Measurements from ENCODE around the gene ACLY. TPM values are rescaled to one million over a fixed set of nuclear protein-coding genes. Genes with fewer than 3 reads are reported as not detected.

ACLY gene
- 173 and 212 TPM in 2 replicates for total RNA-seq (2014; rRNA removed; shearing (Covaris generic); ENCODE audit: low replicate concordance)

DNA sequence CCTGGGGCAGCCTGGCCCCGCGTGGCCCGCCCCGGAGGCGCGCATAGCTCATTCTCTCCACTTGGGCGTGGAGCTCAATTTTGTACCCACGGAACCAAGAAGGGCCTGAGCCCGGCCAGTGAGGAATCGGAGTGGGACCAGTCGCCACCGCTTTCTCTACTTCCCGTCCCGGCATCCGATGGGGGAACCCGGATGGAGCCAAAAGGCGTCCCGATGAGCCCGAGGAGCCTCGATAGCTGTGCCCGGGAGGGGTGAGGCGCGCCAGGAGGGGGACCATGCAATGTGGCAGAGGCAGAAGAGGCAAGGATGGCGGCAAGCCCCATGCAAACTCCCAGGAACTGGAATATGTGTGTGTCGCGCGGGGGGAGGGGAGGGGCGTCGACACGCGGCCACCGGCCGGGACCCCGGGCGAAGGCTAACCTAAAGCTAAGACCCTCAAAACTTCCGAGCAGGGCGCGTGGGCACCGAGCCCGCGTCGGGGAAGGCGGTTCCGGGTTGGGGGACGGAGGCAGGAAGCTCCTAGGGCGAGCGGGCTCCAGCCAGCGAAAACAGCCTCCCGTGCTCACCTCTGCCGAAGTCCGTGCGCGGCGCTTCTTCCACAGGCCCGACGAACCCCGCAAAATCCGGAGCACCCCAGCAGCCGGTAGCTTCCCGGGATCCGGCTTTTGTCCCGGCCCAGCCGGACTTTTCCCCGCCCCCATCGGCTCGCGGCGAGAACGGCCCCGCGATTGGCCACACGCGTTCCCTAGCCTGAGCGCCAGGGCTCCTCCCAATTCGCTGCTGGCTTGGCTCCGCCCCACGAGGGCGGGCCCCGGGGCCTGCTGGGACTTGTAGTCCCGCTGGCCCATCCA is at the start of gene ACLY:
Gene ACLY (minus strand): TSS at position 638 of the 851 bp plus-strand sequence. CDS start 5,078 bp downstream, outside the sequence.
- H3K9ac ChIP-seq (ENCODE audit: low read length), result peak within 1 kb of the TSS; percentile 100
- H3K4me3 ChIP-seq (ENCODE audit: low read length), result peak within 1 kb of the TSS; percentile 99
- peaks cover 9% of the 10 kb centered on the region; the same call in 1 of the 2 replicates for H3K36me3 ChIP-seq (ENCODE audit: insufficient read depth, low read length)
- peak within 1 kb of the TSS; percentile 85 for H2AFZ ChIP-seq (ENCODE audit: low read length)
- DNase-seq, result peak; percentile 99
- no peaks in the 10 kb centered on the region for H3K9me2 ChIP-seq (replicated peaks; ENCODE audit: insufficient read depth, low read length)
- H3K9me3 ChIP-seq (ENCODE audit: low read length), result no peaks in the 10 kb centered on the region
- peaks cover 46% of the 10 kb centered on the region for H4K20me1 ChIP-seq (ENCODE audit: insufficient read depth, low read depth, low read length)
- H3K27me3 ChIP-seq (ENCODE audit: low read length), result no peaks in the 10 kb centered on the region
- peaks cover 53% of the 10 kb centered on the region for H3K79me2 ChIP-seq (ENCODE audit: low read length)
- peak within 1 kb of the TSS; percentile 90 for H3K4me2 ChIP-seq (ENCODE audit: low read depth, low read length, poor library complexity, severe bottlenecking)
- H3K27ac ChIP-seq (ENCODE audit: low read length), result peak within 1 kb of the TSS; percentile 85
- H3K4me1 ChIP-seq (ENCODE audit: low read length), result peaks cover 53% of the 10 kb centered on the region

DNA sequence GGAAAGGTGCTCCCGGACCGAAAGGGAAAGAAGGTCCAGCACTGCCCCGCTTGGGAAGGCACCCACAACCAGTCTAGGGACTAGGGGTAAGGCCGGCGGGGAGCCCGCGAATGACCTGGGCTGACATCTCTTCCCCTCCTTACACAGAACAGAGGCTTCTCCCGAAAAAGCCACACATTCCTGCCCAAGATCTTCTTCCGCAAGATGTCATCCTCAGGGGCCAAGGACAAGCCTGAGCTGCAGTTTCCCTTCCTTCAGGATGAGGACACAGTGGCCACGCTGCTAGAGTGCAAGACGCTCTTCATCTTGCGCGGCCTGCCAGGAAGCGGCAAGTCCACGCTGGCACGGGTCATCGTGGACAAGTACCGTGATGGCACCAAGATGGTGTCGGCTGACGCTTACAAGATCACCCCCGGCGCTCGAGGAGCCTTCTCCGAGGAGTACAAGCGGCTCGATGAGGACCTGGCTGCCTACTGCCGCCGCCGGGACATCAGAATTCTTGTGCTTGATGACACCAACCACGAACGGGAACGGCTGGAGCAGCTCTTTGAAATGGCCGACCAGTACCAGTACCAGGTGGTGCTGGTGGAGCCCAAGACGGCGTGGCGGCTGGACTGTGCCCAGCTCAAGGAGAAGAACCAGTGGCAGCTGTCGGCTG is 49.3 kb upstream of the ACLY start:
- H3K9ac ChIP-seq (ENCODE audit: low read length), result peak overlapping the region; percentile 95
- peak overlapping the region; percentile 90; the same call in 1 of the 2 replicates for H3K27ac ChIP-seq (ENCODE audit: low read length)
- peak; percentile 39 for DNase-seq
- peaks cover 48% of the 10 kb centered on the region for H3K79me2 ChIP-seq (ENCODE audit: low read length)
- peak overlapping the region; percentile 98 for H3K4me2 ChIP-seq (ENCODE audit: low read depth, low read length, poor library complexity, severe bottlenecking)
- H2AFZ ChIP-seq (ENCODE audit: low read length), result no peak overlapping the region
- H3K27me3 ChIP-seq (ENCODE audit: low read length), result no peaks in the 10 kb centered on the region
- peaks cover 34% of the 10 kb centered on the region for H3K4me1 ChIP-seq (ENCODE audit: low read length)
- H3K4me3 ChIP-seq (ENCODE audit: low read length), result peak overlapping the region; percentile 96
- peaks cover 39% of the 10 kb centered on the region for H4K20me1 ChIP-seq (ENCODE audit: insufficient read depth, low read depth, low read length)
- H3K9me2 ChIP-seq (replicated peaks; ENCODE audit: insufficient read depth, low read length), result no peaks in the 10 kb centered on the region
- no peaks in the 10 kb centered on the region for H3K9me3 ChIP-seq (ENCODE audit: low read length)
- peaks cover 30% of the 10 kb centered on the region for H3K36me3 ChIP-seq (ENCODE audit: insufficient read depth, low read length)

DNA sequence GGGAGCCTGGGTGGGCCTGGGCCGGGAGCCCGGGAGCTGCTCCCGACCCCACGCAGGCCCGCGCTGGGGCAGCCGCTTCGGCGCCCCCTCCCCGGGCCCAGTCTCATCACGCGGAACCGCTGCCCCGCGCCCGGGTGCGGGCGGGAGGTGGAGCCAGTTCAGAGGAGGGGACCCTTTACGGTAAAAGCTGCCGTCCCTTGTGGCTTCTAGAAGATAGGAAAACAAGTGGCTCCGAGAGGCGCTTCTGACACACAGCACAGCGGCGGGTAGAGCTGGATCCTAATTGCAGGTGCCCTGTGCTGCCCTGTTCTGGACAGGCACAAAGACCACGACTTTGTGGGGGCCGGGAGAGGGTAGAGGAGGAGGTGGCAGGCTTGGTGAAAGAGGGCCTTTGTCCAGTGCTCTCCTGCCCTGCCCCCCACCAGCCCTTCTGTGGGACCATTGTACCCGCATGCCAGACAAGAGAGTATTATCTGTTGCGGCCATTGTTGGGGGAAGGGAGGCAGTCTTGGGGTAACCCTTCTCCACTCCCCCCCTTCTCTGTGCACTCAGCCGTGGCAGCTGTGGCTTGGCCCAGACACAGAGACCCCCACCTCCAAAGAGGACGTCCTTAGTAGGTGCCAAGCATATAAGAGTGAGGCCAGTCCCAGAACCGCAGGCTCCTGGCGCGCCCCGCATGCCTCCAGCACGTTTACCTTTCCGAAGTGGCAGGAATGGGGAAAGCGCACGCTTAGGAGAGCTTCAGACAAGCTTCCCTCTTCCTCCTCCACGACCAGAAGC is 48.6 kb upstream of the ACLY start:
- Histone ChIP-seq H3K9ac (ENCODE audit: low read length) (peak overlapping the region; percentile 95), H3K4me2 (ENCODE audit: low read depth, low read length, poor library complexity, severe bottlenecking) (peak overlapping the region; percentile 98), H3K9me2 (replicated peaks; ENCODE audit: insufficient read depth, low read length) (no peaks in the 10 kb centered on the region), H3K9me3 (ENCODE audit: low read length) (no peaks in the 10 kb centered on the region), H2AFZ (ENCODE audit: low read length) (peak overlapping the region; percentile 69; the same call in 1 of the 2 replicates), H4K20me1 (ENCODE audit: insufficient read depth, low read depth, low read length) (peaks cover 33% of the 10 kb centered on the region), H3K27me3 (ENCODE audit: low read length) (no peaks in the 10 kb centered on the region), H3K79me2 (ENCODE audit: low read length) (peaks cover 43% of the 10 kb centered on the region), H3K4me1 (ENCODE audit: low read length) (peaks cover 27% of the 10 kb centered on the region), H3K27ac (ENCODE audit: low read length) (peak overlapping the region; percentile 90), H3K36me3 (ENCODE audit: insufficient read depth, low read length) (peaks cover 25% of the 10 kb centered on the region), H3K4me3 (ENCODE audit: low read length) (peak overlapping the region; percentile 96)
- no peak for DNase-seq

DNA sequence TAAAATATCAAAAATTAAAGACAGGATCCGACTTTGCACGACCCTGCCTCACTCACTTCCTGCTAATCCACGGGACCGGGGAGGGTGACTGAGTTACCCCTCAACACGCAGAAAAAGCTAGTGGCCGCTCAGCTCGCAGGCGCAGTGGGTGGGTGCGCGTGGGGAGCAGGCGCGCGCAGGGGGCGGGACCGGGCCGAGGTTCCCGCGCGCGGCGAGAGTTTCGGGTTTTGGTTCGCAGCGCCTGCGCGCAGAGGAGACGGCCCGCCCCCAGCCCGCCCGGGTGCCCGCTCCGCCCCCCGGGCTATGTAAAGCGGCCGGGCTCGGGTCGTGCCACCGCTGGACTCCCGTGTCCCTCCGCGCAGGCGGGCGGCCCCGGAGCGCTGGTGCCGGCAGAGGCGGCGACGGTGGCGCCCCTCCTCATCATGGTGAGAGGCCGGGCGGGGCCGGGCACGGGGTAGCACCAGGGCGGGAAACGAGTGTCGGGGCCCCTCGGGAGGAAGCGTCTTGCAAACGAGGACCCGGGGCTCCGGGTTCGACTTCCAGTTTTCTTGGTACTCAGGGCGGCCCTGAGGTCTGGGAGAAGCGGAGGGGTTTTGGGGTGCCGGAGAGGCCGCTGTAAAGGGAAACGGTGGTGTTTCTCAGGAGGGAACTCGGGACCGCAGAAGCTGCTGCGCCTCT is 47.9 kb upstream of the ACLY start, which contains the start of gene CNP:
Gene CNP (plus strand): TSS at position 333 of the 678 bp plus-strand sequence. CDS start 90 bp downstream, at position 423.
- peak within 1 kb of the TSS; percentile 90 for H3K27ac ChIP-seq (ENCODE audit: low read length)
- H3K9me3 ChIP-seq (ENCODE audit: low read length), result no peaks in the 10 kb centered on the region
- peak within 1 kb of the TSS; percentile 98 for H3K4me2 ChIP-seq (ENCODE audit: low read depth, low read length, poor library complexity, severe bottlenecking)
- H2AFZ ChIP-seq (ENCODE audit: low read length), result peak within 1 kb of the TSS; percentile 69
- peaks cover 21% of the 10 kb centered on the region for H3K36me3 ChIP-seq (ENCODE audit: insufficient read depth, low read length)
- H3K9ac ChIP-seq (ENCODE audit: low read length), result peak within 1 kb of the TSS; percentile 95
- peaks cover 25% of the 10 kb centered on the region for H3K4me1 ChIP-seq (ENCODE audit: low read length)
- H3K4me3 ChIP-seq (ENCODE audit: low read length), result peak within 1 kb of the TSS; percentile 96
- no peaks in the 10 kb centered on the region for H3K27me3 ChIP-seq (ENCODE audit: low read length)
- H3K79me2 ChIP-seq (ENCODE audit: low read length), result peaks cover 37% of the 10 kb centered on the region
- peak; percentile 97 for DNase-seq
- H4K20me1 ChIP-seq (ENCODE audit: insufficient read depth, low read depth, low read length), result peaks cover 27% of the 10 kb centered on the region
- H3K9me2 ChIP-seq (replicated peaks; ENCODE audit: insufficient read depth, low read length), result no peaks in the 10 kb centered on the region

DNA sequence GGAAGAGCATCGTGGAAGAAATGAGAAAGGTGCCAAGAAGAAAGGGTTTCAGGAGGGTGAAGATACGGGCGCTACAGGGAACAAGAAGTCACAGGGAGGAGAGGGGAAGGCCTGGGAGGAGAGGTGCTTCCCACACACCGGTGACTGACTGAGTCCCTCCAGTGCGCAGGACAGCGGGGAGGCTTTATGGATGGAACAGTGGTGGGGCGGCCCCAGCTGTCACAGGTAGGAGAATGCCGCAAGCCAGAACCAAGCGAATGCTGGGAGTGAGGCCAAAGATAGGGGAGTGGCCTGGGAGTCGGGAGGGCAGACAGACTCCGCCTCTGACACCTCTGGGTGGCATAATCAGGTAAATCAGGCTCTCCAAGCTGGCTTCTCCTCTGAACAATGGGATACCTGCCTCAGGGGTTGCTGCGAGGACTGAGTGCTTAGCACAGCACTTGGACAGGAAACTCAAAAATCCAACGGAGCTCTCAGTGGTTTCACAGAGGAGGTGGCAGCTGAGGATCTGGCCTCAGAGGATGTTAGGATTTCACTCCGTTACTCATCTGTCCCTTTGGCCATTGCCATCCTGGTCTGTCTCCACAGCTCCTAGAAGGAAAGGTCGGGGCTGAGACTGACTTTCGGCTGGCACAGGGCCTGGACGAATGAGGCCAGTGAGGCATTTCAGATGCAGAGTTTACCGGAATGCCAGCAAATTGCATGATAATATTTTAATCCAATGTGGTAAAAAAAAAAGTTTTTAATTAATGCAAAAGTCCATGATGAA is 47.1 kb upstream of the ACLY start:
- H2AFZ ChIP-seq (ENCODE audit: low read length), result peak overlapping the region; percentile 58
- H3K27ac ChIP-seq (ENCODE audit: low read length), result peak overlapping the region; percentile 68
- no peaks in the 10 kb centered on the region for H3K9me3 ChIP-seq (ENCODE audit: low read length)
- no peaks in the 10 kb centered on the region for H3K27me3 ChIP-seq (ENCODE audit: low read length)
- peak overlapping the region; percentile 95 for H3K9ac ChIP-seq (ENCODE audit: low read length)
- peaks cover 23% of the 10 kb centered on the region for H4K20me1 ChIP-seq (ENCODE audit: insufficient read depth, low read depth, low read length)
- peak overlapping the region; percentile 96 for H3K4me3 ChIP-seq (ENCODE audit: low read length)
- H3K36me3 ChIP-seq (ENCODE audit: insufficient read depth, low read length), result peaks cover 17% of the 10 kb centered on the region
- peak; percentile 82 for DNase-seq
- H3K79me2 ChIP-seq (ENCODE audit: low read length), result peaks cover 33% of the 10 kb centered on the region
- no peaks in the 10 kb centered on the region for H3K9me2 ChIP-seq (replicated peaks; ENCODE audit: insufficient read depth, low read length)
- H3K4me1 ChIP-seq (ENCODE audit: low read length), result peaks cover 25% of the 10 kb centered on the region
- peak overlapping the region; percentile 98 for H3K4me2 ChIP-seq (ENCODE audit: low read depth, low read length, poor library complexity, severe bottlenecking)

DNA sequence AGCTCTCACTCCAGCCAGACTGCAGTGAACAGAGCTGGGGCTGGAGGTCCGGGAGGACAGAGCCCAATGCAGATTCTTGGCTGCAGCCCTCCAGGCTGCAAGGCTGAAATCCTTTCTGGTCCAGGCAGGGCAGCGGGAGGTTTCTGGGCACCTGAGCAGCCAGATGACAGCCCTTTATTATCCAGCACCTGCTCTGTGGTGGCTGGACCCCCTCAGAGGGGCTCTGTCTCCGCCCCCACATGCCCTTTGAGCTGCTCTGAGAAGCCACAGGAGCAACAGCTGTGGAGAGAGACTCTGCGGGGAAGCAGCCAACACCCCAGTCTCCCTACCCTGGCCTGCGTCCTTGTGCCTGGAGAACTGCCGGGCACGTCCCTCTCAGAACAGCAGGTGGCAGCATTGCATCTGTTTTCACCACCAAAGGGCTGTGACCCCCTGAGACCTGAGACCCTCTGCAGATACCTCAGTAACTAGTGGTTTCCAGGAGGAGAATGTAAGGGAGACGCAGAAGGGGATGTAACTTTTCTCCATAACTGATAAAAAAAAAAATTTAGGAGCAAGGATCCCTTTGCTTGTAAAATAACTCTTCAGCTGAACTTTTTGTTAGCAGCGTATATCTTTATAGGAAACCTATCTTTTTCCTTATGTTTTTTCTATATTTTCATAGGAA is 44.1 kb upstream of the ACLY start:
- H3K27me3 ChIP-seq (ENCODE audit: low read length), result no peaks in the 10 kb centered on the region
- H3K4me2 ChIP-seq (ENCODE audit: low read depth, low read length, poor library complexity, severe bottlenecking), result no peak overlapping the region
- peaks cover 7% of the 10 kb centered on the region for H4K20me1 ChIP-seq (ENCODE audit: insufficient read depth, low read depth, low read length)
- H3K9me3 ChIP-seq (ENCODE audit: low read length), result no peaks in the 10 kb centered on the region
- H3K36me3 ChIP-seq (ENCODE audit: insufficient read depth, low read length), result peaks cover 2% of the 10 kb centered on the region
- no peak overlapping the region for H2AFZ ChIP-seq (ENCODE audit: low read length)
- DNase-seq, result peak; percentile 88
- H3K27ac ChIP-seq (ENCODE audit: low read length), result no peak overlapping the region
- H3K79me2 ChIP-seq (ENCODE audit: low read length), result peaks cover 12% of the 10 kb centered on the region
- no peak overlapping the region for H3K9ac ChIP-seq (ENCODE audit: low read length)
- no peaks in the 10 kb centered on the region for H3K9me2 ChIP-seq (replicated peaks; ENCODE audit: insufficient read depth, low read length)
- no peak overlapping the region for H3K4me3 ChIP-seq (ENCODE audit: low read length)
- H3K4me1 ChIP-seq (ENCODE audit: low read length), result peaks cover 18% of the 10 kb centered on the region

DNA sequence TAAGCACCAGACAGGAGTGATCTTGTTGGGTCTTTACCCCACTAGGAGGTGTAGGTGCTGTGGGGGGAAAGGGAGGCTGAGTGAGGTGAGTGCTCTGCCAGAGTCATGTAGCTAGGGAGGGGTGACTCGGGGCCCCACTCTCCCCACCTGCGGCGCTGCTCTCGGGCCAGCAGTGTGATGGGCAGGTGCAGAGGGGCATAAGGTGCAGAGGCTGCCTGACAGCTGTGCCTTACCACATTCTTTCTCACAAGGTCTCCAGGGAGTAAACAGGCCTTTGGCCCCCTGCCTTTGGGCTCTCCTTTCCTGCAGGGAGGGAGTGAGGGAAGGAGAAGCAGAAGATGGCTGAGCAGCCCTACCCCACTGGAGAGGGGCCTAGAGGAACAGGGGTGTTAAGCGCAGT is 43.4 kb upstream of the ACLY start:
- Histone ChIP-seq H3K4me3 (ENCODE audit: low read length) (no peak overlapping the region), H3K27me3 (ENCODE audit: low read length) (no peaks in the 10 kb centered on the region), H3K4me1 (ENCODE audit: low read length) (peaks cover 13% of the 10 kb centered on the region), H4K20me1 (ENCODE audit: insufficient read depth, low read depth, low read length) (no peaks in the 10 kb centered on the region), H3K36me3 (ENCODE audit: insufficient read depth, low read length) (no peaks in the 10 kb centered on the region), H3K9me2 (replicated peaks; ENCODE audit: insufficient read depth, low read length) (no peaks in the 10 kb centered on the region), H3K79me2 (ENCODE audit: low read length) (peaks cover 4% of the 10 kb centered on the region), H2AFZ (ENCODE audit: low read length) (no peak overlapping the region), H3K9ac (ENCODE audit: low read length) (no peak overlapping the region), H3K9me3 (ENCODE audit: low read length) (no peaks in the 10 kb centered on the region), H3K27ac (ENCODE audit: low read length) (no peak overlapping the region), H3K4me2 (ENCODE audit: low read depth, low read length, poor library complexity, severe bottlenecking) (no peak overlapping the region)
- peak; percentile 34 for DNase-seq
